HepG2 (cell line): ENCODE data around the gene UBE2D3. TPM values are rescaled to one million over a fixed set of nuclear protein-coding genes. Genes with fewer than 3 reads are reported as not detected.

Experiments
- ARID5B ChIP-seq: IDR thresholded peaks from 2 replicates; pipeline ENCODE4 v1.4.0; 2020; ENCODE audit warnings: mild to moderate bottlenecking, missing genetic modification reagents
- DZIP1 ChIP-seq: sonication (generic); formaldehyde crosslinking; IDR thresholded peaks from 2 replicates; pipeline ENCODE4 v1.5.0; 2020; ENCODE audit warnings: mild to moderate bottlenecking, missing genetic modification reagents
- GMEB2 ChIP-seq: IDR thresholded peaks from 2 replicates; pipeline ENCODE4 v1.6.1; 2016; ENCODE audit warnings: missing biosample characterization, missing genetic modification reagents, low read depth
- LRRFIP1 ChIP-seq: sonication (generic); formaldehyde crosslinking; conservative IDR thresholded peaks from 2 replicates; pipeline ENCODE4 v1.4.0; 2020; ENCODE audit warnings: missing genetic modification reagents
- MLLT10 ChIP-seq: sonication (generic); formaldehyde crosslinking; IDR thresholded peaks from 2 replicates; pipeline ENCODE4 v1.4.0; 2020; ENCODE audit warnings: missing genetic modification reagents
- PHF8 ChIP-seq: sonication (generic); formaldehyde crosslinking; IDR thresholded peaks from 2 replicates; pipeline ENCODE4 v1.5.0; 2020; ENCODE audit warnings: missing genetic modification reagents
- TCF7 ChIP-seq: sonication (generic); IDR thresholded peaks from 2 replicates; pipeline ENCODE4 v1.6.1; 2016; ENCODE audit warnings: antibody characterized with exemption, low read depth
- USF2 ChIP-seq, 2 experiments: sonication (generic) in 1 of 2; formaldehyde crosslinking in 1 of 2; IDR thresholded peaks; 2 replicates each; pipeline versions ENCODE4 v1.5.1 to v1.6.1; 2011 to 2020; ENCODE audit warnings: borderline replicate concordance in 1 of 2, low read depth in 1 of 2, low read length in 1 of 2, mild to moderate bottlenecking in 1 of 2, missing genetic modification reagents in 1 of 2, moderate library complexity in 1 of 2
- ZNF232 ChIP-seq: sonication (generic); formaldehyde crosslinking; IDR thresholded peaks from 2 replicates; pipeline ENCODE4 v1.4.0; 2020; ENCODE audit warnings: missing genetic modification reagents, borderline replicate concordance
- ZNF280D ChIP-seq: sonication (generic); formaldehyde crosslinking; IDR thresholded peaks from 2 replicates; pipeline ENCODE4 v1.5.1; 2020; ENCODE audit warnings: mild to moderate bottlenecking, missing genetic modification reagents
- ZNF549 ChIP-seq: sonication (generic); formaldehyde crosslinking; IDR thresholded peaks from 2 replicates; pipeline ENCODE4 v1.5.0; 2020; ENCODE audit warnings: missing genetic modification reagents
- polyA plus RNA-seq, 8 experiments: library from polyadenylated mRNA; depleted of rRNA in 3 of 8; stranded (reverse) in 7 of 8; unstranded in 1 of 8; fragments of >200 nt; fragmentation: Illumina TruSeq in 4 of 8; extraction: Trizol in 4 of 8; gene quantifications; 2 replicates each; pipeline versions ENCODE4 v1.2.1 to v1.2.3, GENCODE V29; 2011 to 2016; ENCODE audit warnings: low read depth in 4 of 8, missing spikeins in 1 of 8, mixed read lengths in 1 of 8; ENCODE audit not compliant: insufficient read depth in 1 of 8
- total RNA-seq, 5 experiments: library from RNA; depleted of rRNA; stranded (reverse); fragments of >200 nt; fragmentation: Illumina TruSeq; extraction: Trizol; gene quantifications; 2 replicates each; pipeline ENCODE4 v1.2.3, GENCODE V29; 2016; ENCODE audit warnings: low read depth in 1 of 5

UBE2D3 gene
- total and polyA plus RNA-seq, 2 of the 13 experiments (the other 11 are each of a cell fraction or from before 2014, with no cell fraction given) = 224 to 293 TPM

- TF ChIP-seq LRRFIP1 (CRISPR knock-in tag) = no peak
- TF ChIP-seq ARID5B (CRISPR knock-in tag) = peak; percentile 70
- TF ChIP-seq TCF7 = no peak
- TF ChIP-seq ZNF549 = no peak
- TF ChIP-seq ZNF280D = no peak; the same call in 1 of the 2 replicates
- TF ChIP-seq ZNF232 = peak; percentile 4; the same call in 1 of the 2 replicates
- TF ChIP-seq DZIP1 (CRISPR knock-in tag) = peak; percentile 87; the same call in 1 of the 2 replicates
- TF ChIP-seq USF2 (IDR thresholded peaks at IDR 0.05; ENCODE audit: low read depth, low read length) = no peak
- peak; percentile 70; the same call in 1 of the 2 replicates for TF ChIP-seq USF2 (CRISPR knock-in tag; IDR thresholded peaks at IDR 0.05; ENCODE audit: borderline replicate concordance)
- TF ChIP-seq MLLT10 (CRISPR knock-in tag) = no peak
- no peak for TF ChIP-seq GMEB2 (CRISPR knock-in tag)
- peak; percentile 96 for TF ChIP-seq PHF8 (CRISPR knock-in tag)
Measured at GRCh38 chr4:102760645-102761295, 66.6 kb downstream of the UBE2D3 start, which contains the start of gene MANBA (continued).
